ENCODE data around the gene UBE2C. TPM values are rescaled to one million over a fixed set of nuclear protein-coding genes. Genes with fewer than 3 reads are reported as not detected.

UBE2C gene
- total RNA-seq, 1 donor from 2014 or later = 17.2 TPM

DNA sequence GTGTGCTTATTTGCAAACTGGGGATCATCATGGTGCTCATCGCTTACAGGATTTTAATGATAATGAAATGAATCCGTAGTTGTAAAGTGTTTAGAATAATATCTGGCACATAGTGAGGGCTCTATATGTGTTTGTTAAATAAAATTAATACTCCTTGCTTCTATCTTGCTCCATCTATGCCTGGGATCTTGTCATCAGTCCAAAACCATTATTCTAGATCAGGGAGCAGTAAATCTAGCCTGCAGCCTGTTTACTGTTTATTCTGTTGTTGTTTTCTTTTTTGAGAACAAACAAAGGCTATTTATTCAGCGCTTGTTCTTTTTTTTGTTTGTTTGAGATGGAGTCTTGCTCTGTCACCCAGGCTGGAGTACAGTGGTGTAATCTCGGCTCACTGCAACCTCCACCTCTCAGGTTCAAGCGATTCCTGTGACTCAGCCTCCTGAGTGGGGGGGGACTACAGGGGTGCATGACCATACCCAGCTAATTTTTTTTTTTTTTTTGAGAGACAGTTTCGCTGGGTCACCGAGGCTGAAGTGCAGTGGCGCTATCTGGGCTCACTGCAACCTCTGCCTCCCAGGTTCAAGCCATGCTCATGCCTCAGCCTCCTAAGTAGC lies 36.6 kb downstream of the UBE2C start:
- H3K4me1 Mint-ChIP-seq (ENCODE audit: low read depth) = no peaks in the 10 kb centered on the region
- H3K27ac Mint-ChIP-seq (ENCODE audit: unreplicated experiment) = no peak overlapping the region
- no peak for DNase-seq (ENCODE audit: low spot score)
- H3K27me3 Mint-ChIP-seq (ENCODE audit: low read depth) = no peaks in the 10 kb centered on the region
- H3K36me3 Mint-ChIP-seq (ENCODE audit: low read depth) = no peaks in the 10 kb centered on the region
- TF ChIP-seq CTCF (IDR thresholded peaks at IDR 0.05) = no peak
- H3K9me3 Mint-ChIP-seq (ENCODE audit: low read depth) = no peaks in the 10 kb centered on the region
- no peak overlapping the region for H3K4me3 Mint-ChIP-seq (ENCODE audit: unreplicated experiment)

DNA sequence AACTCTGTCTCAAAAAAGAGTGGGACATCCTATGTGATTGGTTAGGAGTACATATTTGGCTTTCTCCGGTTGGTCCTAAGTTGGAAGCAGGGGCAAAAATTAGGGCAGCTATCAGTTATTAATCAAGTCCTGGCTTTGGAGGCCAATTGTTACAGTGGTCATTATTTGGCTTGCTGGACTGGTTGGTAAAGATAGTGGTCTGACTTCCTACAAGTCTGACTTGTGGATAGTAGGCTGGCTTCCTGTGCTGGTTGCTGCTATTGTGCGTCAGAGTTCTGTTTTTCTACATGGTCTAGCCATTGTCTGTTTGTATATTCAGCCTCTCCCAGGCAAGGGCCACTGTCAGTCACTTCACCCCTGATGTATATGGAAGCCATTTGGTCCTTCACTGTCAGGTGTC lies 37.8 kb downstream of the UBE2C start:
- Mint-ChIP-seq H3K9me3 (ENCODE audit: low read depth) (no peaks in the 10 kb centered on the region), H3K27ac (ENCODE audit: unreplicated experiment) (no peak overlapping the region), H3K4me3 (ENCODE audit: unreplicated experiment) (no peak overlapping the region), H3K4me1 (ENCODE audit: low read depth) (peaks cover 2% of the 10 kb centered on the region), H3K27me3 (ENCODE audit: low read depth) (no peaks in the 10 kb centered on the region), H3K36me3 (ENCODE audit: low read depth) (no peaks in the 10 kb centered on the region)
- TF ChIP-seq CTCF (IDR thresholded peaks at IDR 0.05) = no peak
- no peak for DNase-seq (ENCODE audit: low spot score)

DNA sequence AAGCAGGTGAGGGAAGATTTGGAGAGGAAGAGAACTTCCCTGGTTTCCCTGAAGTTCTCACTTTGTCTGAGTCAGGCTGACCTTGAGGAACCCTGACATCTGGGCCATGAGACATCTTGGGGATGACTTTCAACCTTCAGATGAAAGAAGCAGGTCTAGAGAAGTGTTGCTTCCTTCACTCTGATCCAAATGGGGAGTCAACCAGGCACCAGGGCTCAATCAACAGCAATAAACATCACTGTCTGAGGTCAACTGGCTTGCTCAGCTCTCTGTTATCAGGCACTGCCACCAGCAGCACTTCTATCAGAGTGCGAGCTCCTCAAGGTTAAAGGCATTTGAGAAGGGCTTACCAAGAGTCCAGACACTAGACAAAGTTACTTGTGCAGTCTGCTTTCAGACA lies 38.5 kb downstream of the UBE2C start:
- Mint-ChIP-seq H3K36me3 (ENCODE audit: low read depth) (no peaks in the 10 kb centered on the region), H3K27me3 (ENCODE audit: low read depth) (no peaks in the 10 kb centered on the region)

GRCh38 chr20:45851501-45851900 lies 39.1 kb downstream of the UBE2C start:
- TF ChIP-seq CTCF (IDR thresholded peaks at IDR 0.05) = no peak
- DNase-seq (ENCODE audit: low spot score) = no peak
- Mint-ChIP-seq H3K4me1 (ENCODE audit: low read depth) (peaks cover 10% of the 10 kb centered on the region), H3K27ac (ENCODE audit: unreplicated experiment) (no peak overlapping the region), H3K36me3 (ENCODE audit: low read depth) (no peaks in the 10 kb centered on the region), H3K4me3 (ENCODE audit: unreplicated experiment) (no peak overlapping the region), H3K9me3 (ENCODE audit: low read depth) (no peaks in the 10 kb centered on the region), H3K27me3 (ENCODE audit: low read depth) (no peaks in the 10 kb centered on the region)

More for the DNA sequence above, 38.5 kb downstream of the UBE2C start:
- Mint-ChIP-seq H3K9me3 (ENCODE audit: low read depth) (no peaks in the 10 kb centered on the region), H3K4me3 (ENCODE audit: unreplicated experiment) (no peak overlapping the region), H3K27ac (ENCODE audit: unreplicated experiment) (no peak overlapping the region), H3K4me1 (ENCODE audit: low read depth) (peaks cover 4% of the 10 kb centered on the region)
- no peak for DNase-seq (ENCODE audit: low spot score)
- TF ChIP-seq CTCF (IDR thresholded peaks at IDR 0.05) = no peak

DNA sequence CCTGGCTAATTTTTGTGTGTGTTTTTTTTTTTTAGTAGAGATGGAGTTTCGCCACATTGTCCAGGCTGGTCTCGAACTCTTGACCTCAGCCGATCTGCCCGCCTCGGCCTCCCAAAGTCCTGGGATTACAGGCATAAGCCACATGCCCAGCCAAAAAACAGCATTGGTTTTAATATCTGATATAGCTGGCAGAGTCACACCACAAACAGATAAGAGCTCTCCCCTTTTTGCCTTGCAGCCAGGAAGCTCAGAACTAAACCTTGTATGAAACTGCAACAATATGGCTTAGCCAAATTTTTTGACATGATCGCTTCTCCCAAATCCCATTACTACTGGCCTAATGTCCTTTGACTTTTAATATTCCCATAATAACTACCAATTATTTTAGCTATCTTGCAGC lies 39.9 kb downstream of the UBE2C start:
- no peaks in the 10 kb centered on the region for H3K36me3 Mint-ChIP-seq (ENCODE audit: low read depth)
- TF ChIP-seq CTCF (IDR thresholded peaks at IDR 0.05) = no peak
- no peaks in the 10 kb centered on the region for H3K27me3 Mint-ChIP-seq (ENCODE audit: low read depth)

More for the DNA sequence above, 39.9 kb downstream of the UBE2C start:
- Mint-ChIP-seq H3K4me3 (ENCODE audit: unreplicated experiment) (no peak overlapping the region), H3K9me3 (ENCODE audit: low read depth) (no peaks in the 10 kb centered on the region), H3K4me1 (ENCODE audit: low read depth) (peaks cover 14% of the 10 kb centered on the region), H3K27ac (ENCODE audit: unreplicated experiment) (no peak overlapping the region)
- DNase-seq (ENCODE audit: low spot score) = no peak
